DMS 273 (cell line): Measurements from ENCODE around the gene GRM7.

Source experiments
- DNase-seq: peaks from one replicate; lab custom pipeline; 2025; ENCODE audit not compliant: unreplicated experiment; lab: John Stamatoyannopoulos, UW

GRM7 gene

GRCh38 chr3:6860954-6861624 lies at the start of gene GRM7:
Gene GRM7 (plus strand): TSS chr3:6861115.
- DNase-seq, result no peak

GRCh38 chr3:6821411-6821810 lies 39.5 kb upstream of the GRM7 start:
- DNase-seq, result no peak

- DNase-seq, result no peak
These were observed 35.4 kb upstream of the GRM7 start for GRCh38 chr3:6825524-6825923.

- DNase-seq, result no peak
These were observed 33.5 kb upstream of the GRM7 start for GRCh38 chr3:6827453-6827852.

- DNase-seq, result no peak
These were observed 16.2 kb upstream of the GRM7 start for GRCh38 chr3:6844723-6845122.

GRCh38 chr3:6854184-6854583 lies 6.7 kb upstream of the GRM7 start:
- no peak for DNase-seq

GRCh38 chr3:6857510-6857909 lies 3.4 kb upstream of the GRM7 start:
- DNase-seq, result no peak

GRCh38 chr3:6860149-6860953 lies 564 bp upstream of the GRM7 start:
- no peak for DNase-seq

- DNase-seq, result no peak
These were observed 698 bp downstream of the GRM7 start for GRCh38 chr3:6861625-6862000.

GRCh38 chr3:6862041-6862879 lies 1.3 kb downstream of the GRM7 start:
- DNase-seq, result no peak

GRCh38 chr3:6862880-6863195 lies 1.9 kb downstream of the GRM7 start:
- DNase-seq, result no peak

- DNase-seq, result no peak
These were observed 6.4 kb downstream of the GRM7 start for GRCh38 chr3:6867269-6867668.

- DNase-seq, result no peak
These were observed 17.8 kb downstream of the GRM7 start for GRCh38 chr3:6878731-6879130.

GRCh38 chr3:6912240-6912639 lies 51.3 kb downstream of the GRM7 start:
- DNase-seq, result no peak

GRCh38 chr3:6915898-6916297 lies 55.0 kb downstream of the GRM7 start:
- DNase-seq, result no peak

- DNase-seq, result no peak
These were observed 60.2 kb downstream of the GRM7 start for GRCh38 chr3:6921066-6921465.

GRCh38 chr3:6921876-6922275 lies 61.0 kb downstream of the GRM7 start:
- no peak for DNase-seq

- no peak for DNase-seq
These were observed 67.1 kb downstream of the GRM7 start for GRCh38 chr3:6928064-6928463.

GRCh38 chr3:6929918-6930317 lies 69.0 kb downstream of the GRM7 start:
- DNase-seq, result no peak

- peak; percentile 4 for DNase-seq
These were observed 74.5 kb downstream of the GRM7 start for GRCh38 chr3:6935418-6935817.

- DNase-seq, result no peak
These were observed 75.1 kb downstream of the GRM7 start for GRCh38 chr3:6935970-6936369.

- DNase-seq, result no peak
These were observed 101.9 kb downstream of the GRM7 start for GRCh38 chr3:6962801-6963200.
